ENCODE measurements around the gene AGBL1.

Gene AGBL1

GRCh38 chr15:86591994-86592735 lies 512.5 kb downstream of the AGBL1 start:
- H3K4me3 ChIP-seq (ENCODE audit: low read depth, low read length): no peak overlapping the region
- TF ChIP-seq, protein P1, sequence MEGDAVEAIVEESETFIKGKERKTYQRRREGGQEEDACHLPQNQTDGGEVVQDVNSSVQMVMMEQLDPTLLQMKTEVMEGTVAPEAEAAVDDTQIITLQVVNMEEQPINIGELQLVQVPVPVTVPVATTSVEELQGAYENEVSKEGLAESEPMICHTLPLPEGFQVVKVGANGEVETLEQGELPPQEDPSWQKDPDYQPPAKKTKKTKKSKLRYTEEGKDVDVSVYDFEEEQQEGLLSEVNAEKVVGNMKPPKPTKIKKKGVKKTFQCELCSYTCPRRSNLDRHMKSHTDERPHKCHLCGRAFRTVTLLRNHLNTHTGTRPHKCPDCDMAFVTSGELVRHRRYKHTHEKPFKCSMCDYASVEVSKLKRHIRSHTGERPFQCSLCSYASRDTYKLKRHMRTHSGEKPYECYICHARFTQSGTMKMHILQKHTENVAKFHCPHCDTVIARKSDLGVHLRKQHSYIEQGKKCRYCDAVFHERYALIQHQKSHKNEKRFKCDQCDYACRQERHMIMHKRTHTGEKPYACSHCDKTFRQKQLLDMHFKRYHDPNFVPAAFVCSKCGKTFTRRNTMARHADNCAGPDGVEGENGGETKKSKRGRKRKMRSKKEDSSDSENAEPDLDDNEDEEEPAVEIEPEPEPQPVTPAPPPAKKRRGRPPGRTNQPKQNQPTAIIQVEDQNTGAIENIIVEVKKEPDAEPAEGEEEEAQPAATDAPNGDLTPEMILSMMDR (IDR thresholded peaks at IDR 0.05; ENCODE audit: control insufficient read depth, extremely low read depth, insufficient read depth): no peak
- no peak for DNase-seq (ENCODE audit: low read depth)

DNA sequence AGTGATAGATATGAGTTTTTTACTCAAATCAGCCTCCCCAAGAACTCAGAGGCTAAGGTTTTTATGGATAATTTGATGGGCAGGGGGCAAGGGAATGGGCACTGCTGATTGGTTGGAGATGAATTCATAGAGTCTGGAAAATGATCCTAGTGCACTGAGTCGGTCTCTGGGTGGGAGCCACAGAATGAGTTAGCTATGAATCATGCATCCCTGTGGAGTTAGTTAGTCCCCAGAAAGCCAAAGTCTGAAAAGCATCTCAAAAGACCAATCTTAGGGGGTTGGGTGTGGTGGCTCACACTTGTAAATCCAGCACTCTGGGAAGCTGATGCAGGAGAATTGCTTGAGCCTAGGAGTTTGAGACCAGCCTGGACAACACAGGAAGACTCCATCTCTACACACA lies 516.1 kb downstream of the AGBL1 start:
- TF ChIP-seq, protein P1 (IDR thresholded peaks at IDR 0.05; ENCODE audit: control insufficient read depth, extremely low read depth, insufficient read depth): no peak
- H3K4me3 ChIP-seq (ENCODE audit: low read depth, low read length): no peak overlapping the region
- DNase-seq (ENCODE audit: low read depth): no peak

DNA sequence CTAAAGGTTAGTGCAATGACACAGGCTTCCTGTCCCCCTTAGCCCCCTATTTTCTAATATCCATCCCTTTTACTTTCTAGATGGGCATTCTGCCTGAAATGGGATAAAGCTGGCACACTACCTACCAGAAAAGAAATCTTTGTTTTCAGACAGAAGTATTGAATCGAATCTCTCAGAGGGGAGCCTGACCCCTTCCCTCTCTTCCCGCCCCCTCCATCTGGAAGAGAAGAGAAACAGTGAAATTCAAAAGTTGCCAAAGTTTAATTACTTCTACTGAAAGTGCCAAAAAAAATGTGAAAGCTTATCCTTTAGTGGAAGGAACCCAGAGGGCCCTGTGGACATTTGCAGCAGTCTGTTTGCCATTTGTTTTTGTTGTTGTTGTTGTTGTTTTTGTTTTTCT lies 523.8 kb downstream of the AGBL1 start:
- TF ChIP-seq, protein P1 (IDR thresholded peaks at IDR 0.05; ENCODE audit: control insufficient read depth, extremely low read depth, insufficient read depth): no peak
- no peak for DNase-seq (ENCODE audit: low read depth)
- H3K4me3 ChIP-seq (ENCODE audit: low read depth, low read length): no peak overlapping the region

- TF ChIP-seq, protein P1 (IDR thresholded peaks at IDR 0.05; ENCODE audit: control insufficient read depth, extremely low read depth, insufficient read depth): no peak
- H3K4me3 ChIP-seq (ENCODE audit: low read depth, low read length): no peak overlapping the region
- no peak for DNase-seq (ENCODE audit: low read depth)
Measured at GRCh38 chr15:86608461-86609205, 529.0 kb downstream of the AGBL1 start.

GRCh38 chr15:86609275-86609674 lies 529.6 kb downstream of the AGBL1 start:
- TF ChIP-seq, protein P1 (IDR thresholded peaks at IDR 0.05; ENCODE audit: control insufficient read depth, extremely low read depth, insufficient read depth): no peak
- no peak overlapping the region for H3K4me3 ChIP-seq (ENCODE audit: low read depth, low read length)
- no peak for DNase-seq (ENCODE audit: low read depth)

DNA sequence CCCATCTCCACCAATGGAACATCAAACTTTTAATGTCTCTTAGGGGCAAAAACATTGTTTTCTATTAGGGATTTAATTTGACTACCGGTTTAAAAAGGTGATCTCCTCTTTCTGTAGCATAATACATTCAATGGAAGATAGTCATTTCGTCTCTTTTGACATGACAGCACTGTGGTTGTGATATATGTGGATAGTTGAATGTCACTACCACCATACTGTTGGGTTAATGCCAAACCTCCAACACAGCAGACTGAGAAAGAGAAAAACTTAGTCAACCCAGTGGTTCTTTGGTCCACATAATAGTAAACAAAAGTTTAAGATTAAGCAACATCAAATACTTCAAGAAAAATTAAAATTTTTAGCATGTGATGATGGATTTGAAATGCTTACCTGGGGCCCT lies 530.4 kb downstream of the AGBL1 start:
- DNase-seq (ENCODE audit: low read depth): no peak
- TF ChIP-seq, protein P1 (IDR thresholded peaks at IDR 0.05; ENCODE audit: control insufficient read depth, extremely low read depth, insufficient read depth): no peak

More for the DNA sequence above, 530.4 kb downstream of the AGBL1 start:
- H3K4me3 ChIP-seq (ENCODE audit: low read depth, low read length): no peak overlapping the region

Data from LNCaP clone FGC (cell line).